ENCODE results near the gene IL12B.
"Not testable (repeated sequence)": the region's sequence is repeated elsewhere in the genome, so short reads cannot be mapped to it uniquely, and the experiment has no call there.

- not testable (repeated sequence) for TF ChIP-seq POLR2AphosphoS5, CTCF, POLR2A (IDR thresholded peaks at IDR 0.05)
Observed at GRCh38 chr5:159359871-159360270, 29.6 kb upstream of the IL12B start.

Measured in breast epithelium (tissue), 3 donors.